Skeletal muscle satellite cell (primary cell): ENCODE data around the gene SPATA20.

Experiments
- H3K27me3 ChIP-seq: 2 replicates; pipeline ENCODE4 v1.7.0; 2013; ENCODE audit warnings: low read length; ENCODE audit not compliant: control insufficient read depth, insufficient read depth
- H3K36me3 ChIP-seq: 2 replicates; pipeline ENCODE4 v1.7.0; 2013; ENCODE audit warnings: mild to moderate bottlenecking, control low read depth, low read length; ENCODE audit not compliant: insufficient read depth
- H3K4me1 ChIP-seq: 2 replicates; pipeline ENCODE4 v1.7.0; 2013; ENCODE audit warnings: low read length; ENCODE audit not compliant: control insufficient read depth, insufficient read depth
- H3K4me2 ChIP-seq: 2 replicates; pipeline ENCODE4 v1.7.0; 2013; ENCODE audit warnings: mild to moderate bottlenecking, low read length
- H3K4me3 ChIP-seq: 2 replicates; pipeline ENCODE4 v1.7.0; 2013; ENCODE audit warnings: low read length
- H3K9ac ChIP-seq: 2 replicates; pipeline ENCODE4 v1.7.0; 2013; ENCODE audit warnings: mild to moderate bottlenecking, low read depth, low read length, moderate library complexity
- H3K9me3 ChIP-seq: replicated peaks from 2 replicates; pipeline ENCODE4 v1.7.0; 2013; ENCODE audit warnings: mild to moderate bottlenecking, control low read depth, low read length

The SPATA20 gene

DNA sequence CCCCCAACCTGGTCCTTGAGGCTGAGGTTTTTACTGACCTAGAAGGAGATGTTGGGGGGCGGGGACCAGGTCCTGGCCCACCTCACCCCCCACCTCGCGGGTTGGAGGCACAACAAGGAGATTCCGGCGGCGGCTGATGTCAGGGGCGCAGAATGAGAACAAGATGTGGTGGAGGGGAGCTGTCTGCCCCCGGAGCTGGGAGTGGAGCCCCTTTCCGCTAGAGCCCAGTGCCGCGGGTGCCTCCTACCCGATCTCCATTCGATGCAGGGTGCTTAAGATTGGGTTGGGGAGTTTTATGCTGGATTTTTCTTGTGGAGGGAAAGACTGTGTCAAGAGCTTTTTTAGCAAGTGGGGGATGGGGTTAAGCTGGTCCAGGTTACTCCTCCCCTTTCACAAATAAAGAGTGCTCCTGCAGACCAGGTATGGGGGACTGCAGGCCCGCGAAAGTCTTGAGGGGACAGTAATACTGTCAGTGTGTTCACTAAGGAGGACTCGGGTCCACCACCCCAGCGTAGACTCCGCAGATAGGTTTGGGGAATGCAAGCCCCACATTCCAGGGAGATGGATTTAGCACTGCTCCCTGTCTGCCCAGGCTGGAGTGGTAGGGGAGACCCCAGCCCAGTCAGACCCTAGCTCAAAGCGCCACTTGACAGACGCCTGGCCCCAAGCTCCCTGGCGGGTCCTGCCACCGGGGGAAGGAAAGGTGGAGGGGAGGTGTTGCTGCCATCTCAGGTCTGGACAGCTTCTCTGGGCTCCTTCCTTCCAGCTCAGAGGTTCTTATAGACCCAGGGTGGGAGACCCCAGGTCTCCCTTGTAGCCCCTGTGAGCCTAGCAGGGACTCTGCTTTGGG, 15.5 kb downstream of the SPATA20 start:
- peaks cover 20% of the 10 kb centered on the region for H3K4me1 ChIP-seq
- peaks cover 66% of the 10 kb centered on the region for H3K27me3 ChIP-seq
- no peak overlapping the region for H3K4me3 ChIP-seq
- no peaks in the 10 kb centered on the region for H3K9me3 ChIP-seq
- H3K36me3 ChIP-seq = no peaks in the 10 kb centered on the region
- H3K9ac ChIP-seq = no peak overlapping the region
- H3K4me2 ChIP-seq = no peak overlapping the region

DNA sequence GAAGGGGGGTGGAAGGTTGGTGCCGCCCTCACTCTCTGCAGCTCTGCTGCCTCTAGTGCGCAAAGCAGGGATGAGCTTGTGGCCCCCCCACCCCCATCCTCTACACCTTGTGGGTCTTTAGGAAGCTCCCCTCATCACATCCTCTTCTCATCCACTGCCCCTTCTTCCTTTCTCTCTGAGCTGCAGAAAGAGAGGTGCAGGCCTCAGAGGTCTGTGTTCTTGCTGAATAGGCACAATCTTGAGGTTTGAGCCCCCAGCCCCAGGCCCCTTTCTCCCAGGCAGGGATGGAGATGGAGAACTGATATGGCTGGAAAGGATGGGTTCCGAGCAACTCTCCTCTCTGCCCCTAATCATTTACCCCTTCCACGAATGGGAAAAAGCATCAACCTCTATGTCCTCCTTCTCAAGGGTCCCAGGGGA, 16.1 kb downstream of the SPATA20 start:
- peaks cover 20% of the 10 kb centered on the region for H3K4me1 ChIP-seq
- no peak overlapping the region for H3K4me2 ChIP-seq
- H3K9me3 ChIP-seq = no peaks in the 10 kb centered on the region
- H3K27me3 ChIP-seq = peaks cover 66% of the 10 kb centered on the region
- no peaks in the 10 kb centered on the region for H3K36me3 ChIP-seq
- no peak overlapping the region for H3K9ac ChIP-seq
- no peak overlapping the region for H3K4me3 ChIP-seq

DNA sequence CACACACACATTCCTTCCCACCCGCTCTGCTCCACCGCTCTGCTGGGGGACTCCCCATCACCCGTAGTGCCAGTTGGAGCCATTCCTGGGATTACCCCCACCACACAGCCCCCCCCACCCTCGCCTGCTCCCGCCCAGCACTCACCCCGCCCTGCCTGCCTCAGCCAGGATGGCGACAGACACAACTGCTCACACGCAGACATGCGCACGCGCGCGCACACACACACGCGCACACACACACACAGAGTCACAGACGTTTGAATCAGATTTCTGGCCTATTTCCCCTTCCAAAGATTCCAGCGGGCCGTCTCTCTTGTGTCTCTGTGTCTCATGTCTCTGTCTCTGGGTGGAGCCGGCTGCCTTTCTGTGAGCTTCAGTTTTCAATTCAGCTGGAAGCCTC, 17.9 kb downstream of the SPATA20 start:
- Histone ChIP-seq H3K27me3 (peaks cover 48% of the 10 kb centered on the region), H3K9ac (no peak overlapping the region), H3K36me3 (no peaks in the 10 kb centered on the region), H3K9me3 (no peaks in the 10 kb centered on the region), H3K4me2 (peak overlapping the region; percentile 42), H3K4me1 (peaks cover 16% of the 10 kb centered on the region), H3K4me3 (no peak overlapping the region)

DNA sequence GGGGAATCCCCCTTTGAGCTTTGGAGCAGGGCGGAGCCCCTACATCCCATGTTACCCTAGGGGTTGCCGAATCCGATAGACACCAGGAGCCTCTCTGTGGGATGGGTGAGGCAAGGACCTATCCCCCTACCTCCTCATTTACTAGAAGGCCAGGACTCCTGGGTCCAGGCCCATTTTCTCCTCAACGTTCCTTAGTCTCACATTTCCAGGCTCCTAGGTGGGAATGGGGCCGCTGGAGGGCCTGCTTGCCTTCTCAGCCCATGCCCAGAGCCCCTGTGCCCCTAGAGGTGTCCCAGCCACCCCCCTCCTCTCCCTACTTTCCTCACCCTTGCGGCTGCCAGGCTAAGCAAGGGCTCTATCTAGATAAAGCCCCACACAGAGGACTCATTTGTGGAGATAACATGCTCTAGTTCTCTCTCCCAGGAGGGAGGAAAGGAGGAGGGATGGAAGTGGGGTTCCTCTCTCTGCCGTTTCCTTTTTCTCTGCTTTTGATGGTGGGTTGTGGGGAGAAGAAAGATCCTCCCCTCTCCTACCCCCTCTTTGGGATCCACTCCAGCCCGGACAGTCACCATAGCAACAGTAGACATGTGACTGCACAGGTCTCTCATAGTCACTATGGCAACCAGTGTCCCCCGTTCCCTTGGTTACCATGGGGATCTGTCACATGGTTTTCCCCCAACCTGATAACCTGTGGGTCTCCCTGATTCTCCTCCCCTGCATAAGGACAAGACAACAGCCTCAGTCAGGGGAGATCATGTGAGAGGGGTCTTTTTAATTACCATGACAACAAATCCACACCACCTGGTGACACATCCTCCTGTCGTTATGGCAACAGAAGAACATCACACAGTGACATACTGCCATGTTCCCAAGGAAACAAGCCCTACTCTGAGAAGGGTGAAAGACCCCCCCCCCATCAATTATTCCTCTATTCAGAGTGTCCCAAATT, 18.7 kb downstream of the SPATA20 start:
- Histone ChIP-seq H3K4me1 (peaks cover 11% of the 10 kb centered on the region), H3K9ac (no peak overlapping the region), H3K4me2 (no peak overlapping the region), H3K9me3 (no peaks in the 10 kb centered on the region), H3K4me3 (no peak overlapping the region), H3K36me3 (no peaks in the 10 kb centered on the region), H3K27me3 (peaks cover 46% of the 10 kb centered on the region)

DNA sequence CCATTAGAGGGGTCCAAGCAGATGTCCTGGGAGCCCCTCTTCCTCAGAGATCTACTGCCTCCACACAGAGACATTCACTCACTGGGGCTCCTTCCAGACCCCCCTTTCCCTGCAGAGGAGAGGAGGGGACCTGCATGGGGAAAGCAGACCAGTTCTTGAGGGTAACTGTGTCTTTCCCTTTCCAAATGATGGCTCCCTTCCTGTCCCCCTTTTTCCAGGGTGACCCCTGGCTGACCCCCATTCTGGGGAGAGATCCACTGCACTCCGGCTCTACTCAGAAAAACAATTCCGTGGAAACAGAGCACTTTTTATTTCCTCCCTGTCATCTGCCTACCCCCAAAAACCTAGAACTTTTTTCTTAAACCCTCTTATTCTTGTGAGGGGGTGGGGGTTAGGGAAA, 19.9 kb downstream of the SPATA20 start:
- H3K4me3 ChIP-seq = no peak overlapping the region

DNA sequence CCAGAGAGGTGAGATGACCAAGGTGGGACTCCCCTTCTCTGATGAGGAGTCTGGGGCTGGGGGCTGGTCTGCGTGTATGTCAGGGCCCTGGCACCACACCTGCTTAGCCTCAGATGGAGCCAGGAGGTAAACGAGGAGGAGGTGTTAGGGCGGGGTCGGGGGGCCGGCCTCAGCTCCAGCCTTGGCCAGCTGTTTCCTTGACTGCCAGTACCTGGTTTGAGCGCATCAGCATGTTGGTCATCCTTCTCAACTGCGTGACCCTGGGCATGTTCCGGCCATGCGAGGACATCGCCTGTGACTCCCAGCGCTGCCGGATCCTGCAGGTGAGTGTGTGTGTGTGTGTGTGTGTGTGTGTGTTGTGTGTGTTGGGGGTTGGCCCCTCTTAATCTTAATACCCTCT, 21.7 kb downstream of the SPATA20 start:
- Histone ChIP-seq H3K36me3 (no peaks in the 10 kb centered on the region), H3K9ac (no peak overlapping the region), H3K27me3 (peaks cover 35% of the 10 kb centered on the region), H3K9me3 (no peaks in the 10 kb centered on the region), H3K4me2 (no peak overlapping the region), H3K4me1 (peaks cover 11% of the 10 kb centered on the region), H3K4me3 (no peak overlapping the region)

More for the DNA sequence above, 19.9 kb downstream of the SPATA20 start:
- Histone ChIP-seq H3K27me3 (peaks cover 43% of the 10 kb centered on the region), H3K9me3 (no peaks in the 10 kb centered on the region), H3K4me2 (no peak overlapping the region), H3K36me3 (no peaks in the 10 kb centered on the region), H3K9ac (no peak overlapping the region), H3K4me1 (peaks cover 11% of the 10 kb centered on the region)

DNA sequence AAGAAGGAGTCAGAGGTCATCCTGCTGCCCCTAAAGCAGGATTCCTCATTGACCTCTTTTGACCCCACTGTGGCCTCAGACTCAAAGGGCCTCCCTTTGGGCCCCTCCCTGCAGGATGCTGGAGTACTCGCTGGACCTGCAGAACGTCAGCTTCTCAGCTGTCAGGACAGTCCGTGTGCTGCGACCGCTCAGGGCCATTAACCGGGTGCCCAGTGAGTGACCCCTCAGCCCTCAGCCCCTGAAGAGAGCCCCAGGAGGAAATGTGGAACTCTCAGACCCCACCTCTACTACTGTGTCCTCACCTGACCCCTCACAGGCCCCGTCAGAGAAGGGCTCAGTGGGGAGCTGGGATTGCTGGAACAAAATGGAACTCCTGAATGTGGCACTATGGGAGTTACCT, 22.6 kb downstream of the SPATA20 start:
- H3K36me3 ChIP-seq = no peaks in the 10 kb centered on the region
- peaks cover 3% of the 10 kb centered on the region for H3K4me1 ChIP-seq
- no peak overlapping the region for H3K9ac ChIP-seq
- H3K9me3 ChIP-seq = no peaks in the 10 kb centered on the region
- no peak overlapping the region for H3K4me2 ChIP-seq
- no peak overlapping the region for H3K4me3 ChIP-seq
- peaks cover 35% of the 10 kb centered on the region for H3K27me3 ChIP-seq

DNA sequence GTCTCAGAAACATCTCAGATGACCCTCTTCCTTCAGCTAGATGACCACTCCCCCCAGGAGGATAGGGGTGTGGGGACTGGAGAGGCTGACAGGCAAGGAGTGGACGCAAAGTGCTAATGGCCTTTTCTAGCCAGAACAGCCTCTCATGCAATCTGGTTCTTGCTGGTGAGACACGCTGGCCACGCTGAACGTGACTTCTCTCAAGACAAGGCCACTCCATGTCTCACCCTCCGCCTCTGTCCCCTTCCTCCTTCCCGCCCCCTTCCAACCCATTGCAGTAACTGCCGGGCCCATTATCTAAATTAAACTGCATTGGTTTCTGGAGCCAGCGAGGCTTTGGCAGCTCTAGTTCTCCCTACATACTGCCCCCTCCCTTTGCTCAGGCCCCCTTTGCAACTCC, 23.1 kb downstream of the SPATA20 start:
- Histone ChIP-seq H3K4me1 (no peaks in the 10 kb centered on the region), H3K27me3 (peaks cover 39% of the 10 kb centered on the region), H3K4me2 (no peak overlapping the region), H3K4me3 (no peak overlapping the region), H3K9me3 (no peaks in the 10 kb centered on the region), H3K9ac (no peak overlapping the region), H3K36me3 (no peaks in the 10 kb centered on the region)

DNA sequence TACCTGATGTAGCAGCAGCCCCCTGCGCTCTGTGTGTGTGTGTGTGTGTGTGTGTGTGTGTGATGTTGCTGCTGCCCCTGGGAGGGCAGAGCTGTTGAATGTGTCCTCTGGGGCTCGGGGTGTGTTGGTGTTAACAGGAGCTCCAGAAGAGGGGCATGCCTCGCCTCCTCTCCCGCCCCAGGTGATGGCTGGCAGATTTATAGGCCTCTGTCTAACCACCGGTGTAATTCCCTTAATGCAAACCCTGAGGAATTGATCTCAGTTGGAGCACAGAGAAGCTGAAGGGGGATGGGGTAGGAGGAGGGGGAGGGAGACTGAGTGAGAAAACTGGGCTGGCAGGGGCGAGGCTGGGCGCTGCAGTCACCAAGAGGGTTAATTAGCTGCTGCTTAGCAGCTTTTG, 23.6 kb downstream of the SPATA20 start:
- Histone ChIP-seq H3K27me3 (peaks cover 41% of the 10 kb centered on the region), H3K4me1 (no peaks in the 10 kb centered on the region), H3K36me3 (no peaks in the 10 kb centered on the region), H3K4me3 (no peak overlapping the region), H3K9me3 (no peaks in the 10 kb centered on the region), H3K9ac (no peak overlapping the region), H3K4me2 (no peak overlapping the region)

DNA sequence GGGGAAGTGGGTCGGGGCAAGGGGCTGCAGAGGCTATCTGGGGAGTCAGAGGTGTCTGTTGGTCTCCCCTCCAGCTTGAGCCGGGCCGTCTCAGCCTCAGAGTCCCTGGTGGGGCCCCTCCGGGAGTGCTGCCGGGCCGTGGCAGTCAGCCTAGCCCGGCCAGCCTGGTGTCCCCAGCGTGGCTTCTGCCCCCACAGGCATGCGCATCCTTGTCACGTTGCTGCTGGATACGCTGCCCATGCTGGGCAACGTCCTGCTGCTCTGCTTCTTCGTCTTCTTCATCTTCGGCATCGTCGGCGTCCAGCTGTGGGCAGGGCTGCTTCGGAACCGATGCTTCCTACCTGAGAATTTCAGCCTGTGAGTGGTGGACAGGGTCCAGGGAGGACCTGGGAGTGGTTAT, 24.7 kb downstream of the SPATA20 start:
- Histone ChIP-seq H3K36me3 (no peaks in the 10 kb centered on the region), H3K9ac (no peak overlapping the region), H3K9me3 (no peaks in the 10 kb centered on the region), H3K4me2 (no peak overlapping the region), H3K4me3 (no peak overlapping the region), H3K4me1 (no peaks in the 10 kb centered on the region), H3K27me3 (peaks cover 35% of the 10 kb centered on the region)

DNA sequence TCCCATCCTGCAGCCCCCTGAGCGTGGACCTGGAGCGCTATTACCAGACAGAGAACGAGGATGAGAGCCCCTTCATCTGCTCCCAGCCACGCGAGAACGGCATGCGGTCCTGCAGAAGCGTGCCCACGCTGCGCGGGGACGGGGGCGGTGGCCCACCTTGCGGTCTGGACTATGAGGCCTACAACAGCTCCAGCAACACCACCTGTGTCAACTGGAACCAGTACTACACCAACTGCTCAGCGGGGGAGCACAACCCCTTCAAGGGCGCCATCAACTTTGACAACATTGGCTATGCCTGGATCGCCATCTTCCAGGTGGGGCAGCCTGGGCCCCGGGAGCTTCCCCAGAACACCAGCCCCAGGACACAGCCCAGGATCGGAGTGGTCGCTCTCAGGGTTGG, 25.6 kb downstream of the SPATA20 start:
- H3K4me3 ChIP-seq = no peak overlapping the region
- no peak overlapping the region for H3K9ac ChIP-seq
- no peaks in the 10 kb centered on the region for H3K9me3 ChIP-seq
- H3K36me3 ChIP-seq = no peaks in the 10 kb centered on the region
- H3K27me3 ChIP-seq = peaks cover 37% of the 10 kb centered on the region
- H3K4me2 ChIP-seq = no peak overlapping the region
- H3K4me1 ChIP-seq = no peaks in the 10 kb centered on the region
